HG03342 (cell line): ENCODE results near the gene DLL1.

Source experiments
- ATAC-seq: cut with Tn5 transposase; IDR thresholded peaks from one replicate; pipeline ENCODE4 v1.9.1; 2021; ENCODE audit warnings: mild to moderate bottlenecking, moderate library complexity; ENCODE audit not compliant: unreplicated experiment

The DLL1 gene

GRCh38 chr6:170253226-170253909, 37.5 kb downstream of the DLL1 start:
- no peak for ATAC-seq

GRCh38 chr6:170251776-170252571, 38.9 kb downstream of the DLL1 start:
- ATAC-seq, result no peak

- no peak for ATAC-seq
Observed at GRCh38 chr6:170250981-170251775, 39.7 kb downstream of the DLL1 start.

- ATAC-seq, result no peak
Observed at GRCh38 chr6:170250455-170250854, 40.4 kb downstream of the DLL1 start.

- no peak for ATAC-seq
Observed at GRCh38 chr6:170249817-170250216, 41.1 kb downstream of the DLL1 start.

- no peak for ATAC-seq
Observed at GRCh38 chr6:170248861-170249600, 41.8 kb downstream of the DLL1 start.

GRCh38 chr6:170248111-170248805, 42.6 kb downstream of the DLL1 start:
- ATAC-seq, result no peak

- no peak for ATAC-seq
Observed at GRCh38 chr6:170247178-170247701, 43.6 kb downstream of the DLL1 start.

- no peak for ATAC-seq
Observed at GRCh38 chr6:170245475-170245992, 45.3 kb downstream of the DLL1 start.

- no peak for ATAC-seq
Observed at GRCh38 chr6:170244721-170245474, 46.0 kb downstream of the DLL1 start.

- no peak for ATAC-seq
Observed at GRCh38 chr6:170243791-170244291, 47.0 kb downstream of the DLL1 start.

- ATAC-seq, result no peak
Observed at GRCh38 chr6:170243386-170243785, 47.5 kb downstream of the DLL1 start.

GRCh38 chr6:170238741-170239565, 51.9 kb downstream of the DLL1 start:
- no peak for ATAC-seq

GRCh38 chr6:170237999-170238740, 52.7 kb downstream of the DLL1 start:
- no peak for ATAC-seq

GRCh38 chr6:170236131-170236836, 54.6 kb downstream of the DLL1 start:
- no peak for ATAC-seq

- ATAC-seq, result no peak
Observed at GRCh38 chr6:170235391-170236125, 55.3 kb downstream of the DLL1 start.
